ENCODE data around the gene GNB2. TPM values are rescaled to one million over a fixed set of nuclear protein-coding genes. Genes with fewer than 3 reads are reported as not detected.

The GNB2 gene
- total RNA-seq, 1 experiment from 2014 or later = 174 TPM

DNA sequence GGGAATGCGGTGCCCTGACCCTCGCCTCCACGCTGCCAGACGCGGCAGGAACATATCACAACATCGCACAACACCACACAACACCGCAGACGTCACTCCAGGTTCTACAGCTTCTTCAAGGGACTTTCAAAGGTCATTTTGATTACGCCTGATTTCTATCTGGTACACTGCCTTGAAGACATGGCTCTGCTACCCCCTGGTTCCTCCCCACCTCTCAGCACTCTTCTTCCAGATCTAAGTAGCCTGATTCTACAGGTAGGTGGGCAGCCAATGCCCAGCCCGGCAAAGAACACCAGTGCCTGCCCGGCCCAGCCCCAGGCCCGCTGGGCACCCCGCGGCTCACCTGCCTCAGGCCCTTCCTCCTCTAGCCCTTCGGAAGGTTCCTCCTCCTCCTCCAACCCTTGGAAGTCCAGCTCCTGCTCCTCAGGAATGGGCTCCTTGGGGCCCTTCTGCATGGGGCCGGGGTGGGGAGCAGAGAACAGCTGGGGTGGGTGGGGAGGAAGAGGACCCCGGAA lies 12.1 kb downstream of the GNB2 start:
- H3K4me2 ChIP-seq (ENCODE audit: insufficient read depth, insufficient read length, low read length) = no peak overlapping the region
- peaks cover under 1% of the 10 kb centered on the region for H3K79me1 ChIP-seq (ENCODE audit: insufficient read depth, low read depth, low read length, poor library complexity, severe bottlenecking)
- no peak overlapping the region for H2BK12ac ChIP-seq (ENCODE audit: insufficient read length, low read depth, low read length)
- H3K27ac ChIP-seq (ENCODE audit: insufficient read length, low read depth, low read length) = no peak overlapping the region
- no peak overlapping the region for H2BK20ac ChIP-seq (ENCODE audit: low read depth, low read length, poor library complexity, severe bottlenecking)
- no peak overlapping the region for H4K5ac ChIP-seq (ENCODE audit: insufficient read length, low read depth, low read length)
- H3K4me1 ChIP-seq (ENCODE audit: insufficient read depth, low read length) = no peaks in the 10 kb centered on the region
- no peak overlapping the region for H3K14ac ChIP-seq (ENCODE audit: insufficient read depth, low read length)
- H4K20me1 ChIP-seq (ENCODE audit: control insufficient read depth, insufficient read depth, insufficient read length) = no peaks in the 10 kb centered on the region
- no peaks in the 10 kb centered on the region for H3K27me3 ChIP-seq (ENCODE audit: insufficient read depth, low read length)
- H4K8ac ChIP-seq (replicated peaks; ENCODE audit: insufficient read length, low read depth, low read length) = no peak overlapping the region
- no peak overlapping the region for H3K18ac ChIP-seq (ENCODE audit: insufficient read length, low read depth, low read length)
- TF ChIP-seq, protein P1, sequence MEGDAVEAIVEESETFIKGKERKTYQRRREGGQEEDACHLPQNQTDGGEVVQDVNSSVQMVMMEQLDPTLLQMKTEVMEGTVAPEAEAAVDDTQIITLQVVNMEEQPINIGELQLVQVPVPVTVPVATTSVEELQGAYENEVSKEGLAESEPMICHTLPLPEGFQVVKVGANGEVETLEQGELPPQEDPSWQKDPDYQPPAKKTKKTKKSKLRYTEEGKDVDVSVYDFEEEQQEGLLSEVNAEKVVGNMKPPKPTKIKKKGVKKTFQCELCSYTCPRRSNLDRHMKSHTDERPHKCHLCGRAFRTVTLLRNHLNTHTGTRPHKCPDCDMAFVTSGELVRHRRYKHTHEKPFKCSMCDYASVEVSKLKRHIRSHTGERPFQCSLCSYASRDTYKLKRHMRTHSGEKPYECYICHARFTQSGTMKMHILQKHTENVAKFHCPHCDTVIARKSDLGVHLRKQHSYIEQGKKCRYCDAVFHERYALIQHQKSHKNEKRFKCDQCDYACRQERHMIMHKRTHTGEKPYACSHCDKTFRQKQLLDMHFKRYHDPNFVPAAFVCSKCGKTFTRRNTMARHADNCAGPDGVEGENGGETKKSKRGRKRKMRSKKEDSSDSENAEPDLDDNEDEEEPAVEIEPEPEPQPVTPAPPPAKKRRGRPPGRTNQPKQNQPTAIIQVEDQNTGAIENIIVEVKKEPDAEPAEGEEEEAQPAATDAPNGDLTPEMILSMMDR (conservative IDR thresholded peaks at IDR 0.05) = no peak
- no peak overlapping the region for H3K4me3 Mint-ChIP-seq
- H3K4ac ChIP-seq (ENCODE audit: low read depth, low read length) = no peak overlapping the region
- peak overlapping the region in 1 of 3 experiments; percentile 60; a peak in 2 of 7 replicates for H3K27ac Mint-ChIP-seq
- no peaks in the 10 kb centered on the region for H3K27me3 Mint-ChIP-seq (ENCODE audit: low read depth)
- no peak overlapping the region for H4K91ac ChIP-seq (ENCODE audit: insufficient read length, low read depth, low read length)
- H3T11ph ChIP-seq (ENCODE audit: low read length) = no peak overlapping the region
- H2AK5ac ChIP-seq (ENCODE audit: insufficient read length, low read length) = no peak overlapping the region
- no peaks in the 10 kb centered on the region for H3K23me2 ChIP-seq (ENCODE audit: insufficient read length, low read depth, low read length, poor library complexity, severe bottlenecking)
- no peak for DNase-seq
- H3K56ac ChIP-seq (ENCODE audit: insufficient read length, low read depth, low read length) = no peak overlapping the region
- H3K9ac ChIP-seq (ENCODE audit: extremely low read depth, insufficient read length, low read length) = no peak overlapping the region
- H3K9me3 Mint-ChIP-seq = no peaks in the 10 kb centered on the region
- H3K4me1 Mint-ChIP-seq = peaks cover 2 to 12% of the 10 kb centered on the region in 2 experiments
- no peaks in the 10 kb centered on the region for H3K9me3 ChIP-seq (ENCODE audit: control insufficient read depth, low read depth, low read length)
- peaks cover 30 to 81% (median 72%) of the 10 kb centered on the region in 3 experiments for H3K36me3 Mint-ChIP-seq (ENCODE audit: insufficient read depth in 1 of 3, low read depth in 3 of 3)
- no peak overlapping the region for H2AFZ ChIP-seq (ENCODE audit: low read length)
- H2BK15ac ChIP-seq (ENCODE audit: low read depth, low read length) = no peak overlapping the region
- H2BK5ac ChIP-seq (ENCODE audit: insufficient read length, low read length) = no peak overlapping the region
- peaks cover 10% of the 10 kb centered on the region; the same call in 1 of the 2 replicates for H3K79me2 ChIP-seq (ENCODE audit: insufficient read depth, low read length)
- no CpG with 5 or more reads among the region's 17 CpGs for WGBS (ENCODE audit: extremely low coverage, insufficient read length, low lambda C conversion rate)
- no peak overlapping the region for H3K23ac ChIP-seq (ENCODE audit: insufficient read length, low read depth, low read length)
- no peak overlapping the region for H2BK120ac ChIP-seq (ENCODE audit: low read depth, low read length, poor library complexity, severe bottlenecking)
